SK-N-SH treated with all-trans-retinoic acid at 6 μM for 48 hours (cell line): ENCODE results near the gene GARIN5A.

Source experiments
- ARNTL ChIP-seq: fragments of 450-650 bp; formaldehyde crosslinking; IDR thresholded peaks from 2 replicates; pipeline ENCODE4 v1.5.0; 2020; ENCODE audit warnings: low read depth, mild to moderate bottlenecking, moderate library complexity, borderline replicate concordance
- CREB5 ChIP-seq: fragments of 250-450 bp; sonication (Bioruptor Pico); IDR thresholded peaks from 2 replicates; pipeline ENCODE4 v1.5.1; 2020; ENCODE audit warnings: low read depth, mild to moderate bottlenecking, moderate library complexity
- CSRNP3 ChIP-seq: fragments of 250-450 bp; sonication (Bioruptor Pico); IDR thresholded peaks from 2 replicates; pipeline ENCODE4 v1.5.1; 2021; ENCODE audit warnings: mild to moderate bottlenecking, moderate library complexity
- ESRRG ChIP-seq: fragments of 250-450 bp; sonication (Bioruptor Pico); IDR thresholded peaks from 2 replicates; pipeline ENCODE4 v1.6.1; 2021; ENCODE audit warnings: mild to moderate bottlenecking
- OSR1 ChIP-seq: fragments of 250-450 bp; sonication (Bioruptor Pico); IDR thresholded peaks from 2 replicates; pipeline ENCODE4 v1.8.0; 2022; ENCODE audit warnings: moderate library complexity, mild to moderate bottlenecking, inconsistent platforms
- PATZ1 ChIP-seq: fragments of 250-450 bp; sonication (Bioruptor Pico); IDR thresholded peaks from 2 replicates; pipeline ENCODE4 v1.8.0; 2020; ENCODE audit warnings: mild to moderate bottlenecking, moderate library complexity, borderline replicate concordance
- ZC3H10 ChIP-seq: fragments of 250-450 bp; sonication (Bioruptor Pico); IDR thresholded peaks from 2 replicates; pipeline ENCODE4 v1.5.1; 2021; ENCODE audit warnings: mild to moderate bottlenecking, moderate library complexity
- ZFP3 ChIP-seq: fragments of 250-450 bp; sonication (Bioruptor Pico); IDR thresholded peaks from 2 replicates; pipeline ENCODE4 v1.5.0; 2020; ENCODE audit warnings: mild to moderate bottlenecking, moderate library complexity

DNA sequence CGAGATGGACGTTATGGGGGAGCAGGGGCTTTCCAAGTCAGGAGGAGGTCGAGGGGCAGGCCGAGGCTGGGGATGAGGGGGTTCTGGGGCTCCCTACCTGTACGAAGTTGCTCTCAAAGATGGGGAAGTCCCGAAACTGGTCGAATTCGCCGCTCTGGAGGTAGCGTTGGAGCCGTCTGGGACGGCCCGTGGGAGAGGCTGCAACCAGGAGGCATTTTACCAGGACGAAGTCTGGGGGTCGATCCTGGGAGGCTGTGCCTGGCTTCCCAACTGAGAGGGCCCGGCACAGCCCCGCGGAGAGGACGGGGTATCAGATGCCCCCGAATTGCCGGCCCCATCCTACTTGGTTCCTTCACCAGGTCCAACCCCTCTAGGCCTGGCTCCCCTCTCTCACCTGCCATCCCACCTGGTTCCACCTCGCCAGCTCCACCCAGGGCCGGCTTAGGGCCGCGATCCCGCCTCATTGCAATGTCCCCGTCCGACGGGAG lies 868 bp downstream of the GARIN5A start:
- TF ChIP-seq ZFP3 (CRISPR knock-in tag), result no peak
- TF ChIP-seq CREB5, result no peak
- no peak for TF ChIP-seq ZC3H10
- no peak for TF ChIP-seq OSR1 (CRISPR knock-in tag)
- TF ChIP-seq CSRNP3 (CRISPR knock-in tag), result no peak
- TF ChIP-seq ESRRG, result no peak
- no peak for TF ChIP-seq ARNTL (CRISPR knock-in tag)
- TF ChIP-seq PATZ1 (CRISPR knock-in tag), result no peak
